HepG2 (cell line): Measurements from ENCODE around the gene HMCN2. TPM values are rescaled to one million over a fixed set of nuclear protein-coding genes. Genes with fewer than 3 reads are reported as not detected.
A peak's percentile ranks its signal among the peaks of the same experiment; 100 is the strongest.

Experiments
- CREM ChIP-seq, 2 experiments: sonication (generic) in 1 of 2; formaldehyde crosslinking in 1 of 2; IDR thresholded peaks; 2 replicates each; pipeline versions ENCODE4 v1.4.0 to v1.6.1; 2016 to 2020; ENCODE audit warnings: antibody characterized with exemption in 1 of 2, mild to moderate bottlenecking in 1 of 2, missing genetic modification reagents in 1 of 2
- HOXA3 ChIP-seq: sonication (generic); formaldehyde crosslinking; IDR thresholded peaks from 2 replicates; pipeline ENCODE4 v1.5.0; 2020; ENCODE audit warnings: missing genetic modification reagents
- LCORL ChIP-seq, 2 experiments: fragments of 450-650 bp in 1 of 2; sonication (generic) in 1 of 2; formaldehyde crosslinking in 1 of 2; IDR thresholded peaks; 2 replicates each; pipeline versions ENCODE4 v1.5.0 to v1.6.1; 2017 to 2020; ENCODE audit warnings: antibody characterized with exemption in 1 of 2, missing genetic modification reagents in 1 of 2
- NCOA5 ChIP-seq: sonication (generic); formaldehyde crosslinking; IDR thresholded peaks from 2 replicates; pipeline ENCODE4 v1.4.0; 2020; ENCODE audit warnings: missing genetic modification reagents
- NFIB ChIP-seq: sonication (generic); formaldehyde crosslinking; IDR thresholded peaks from 2 replicates; pipeline ENCODE4 v1.9.0; 2021; ENCODE audit warnings: missing genetic modification reagents, mild to moderate bottlenecking, borderline replicate concordance
- NRL ChIP-seq: sonication (generic); formaldehyde crosslinking; IDR thresholded peaks from 2 replicates; pipeline ENCODE4 v1.5.0; 2020; ENCODE audit warnings: missing genetic modification reagents, mild to moderate bottlenecking, moderate library complexity, borderline replicate concordance
- RBAK ChIP-seq: sonication (generic); formaldehyde crosslinking; IDR thresholded peaks from 2 replicates; pipeline ENCODE4 v1.5.1; 2020; ENCODE audit warnings: mild to moderate bottlenecking, missing genetic modification reagents
- SRF ChIP-seq: IDR thresholded peaks from 2 replicates; pipeline ENCODE4 v1.6.1; 2011; ENCODE audit warnings: mild to moderate bottlenecking, low read depth, low read length, moderate library complexity
- SSRP1 ChIP-seq: IDR thresholded peaks from 2 replicates; pipeline ENCODE4 v1.6.1; 2016; ENCODE audit warnings: control low read depth
- ZFY ChIP-seq: sonication (generic); formaldehyde crosslinking; IDR thresholded peaks from 2 replicates; pipeline ENCODE4 v1.4.0; 2020; ENCODE audit warnings: missing genetic modification reagents
- ZNF136 ChIP-seq: sonication (generic); formaldehyde crosslinking; IDR thresholded peaks from 2 replicates; pipeline ENCODE4 v1.8.1; 2022; ENCODE audit warnings: low read depth, mild to moderate bottlenecking, moderate library complexity, missing genetic modification reagents
- ZNF24 ChIP-seq: fragments of 450-650 bp; IDR thresholded peaks from 2 replicates; pipeline ENCODE4 v1.6.1; 2017; ENCODE audit warnings: antibody characterized with exemption, mild to moderate bottlenecking
- ZNF589 ChIP-seq: sonication (generic); formaldehyde crosslinking; conservative IDR thresholded peaks from 2 replicates; pipeline ENCODE4 v1.8.0; 2022; ENCODE audit warnings: mild to moderate bottlenecking, moderate library complexity, missing genetic modification reagents
- polyA plus RNA-seq, 8 experiments: library from polyadenylated mRNA; depleted of rRNA in 3 of 8; stranded (reverse) in 7 of 8; unstranded in 1 of 8; fragments of >200 nt; fragmentation: Illumina TruSeq in 4 of 8; extraction: Trizol in 4 of 8; gene quantifications; 2 replicates each; pipeline versions ENCODE4 v1.2.1 to v1.2.3, GENCODE V29; 2011 to 2016; ENCODE audit warnings: low read depth in 4 of 8, missing spikeins in 1 of 8, mixed read lengths in 1 of 8; ENCODE audit not compliant: insufficient read depth in 1 of 8
- total RNA-seq, 5 experiments: library from RNA; depleted of rRNA; stranded (reverse); fragments of >200 nt; fragmentation: Illumina TruSeq; extraction: Trizol; gene quantifications; 2 replicates each; pipeline ENCODE4 v1.2.3, GENCODE V29; 2016; ENCODE audit warnings: low read depth in 1 of 5
- TF ChIP-seq, protein P1 (sequence below): sonication (generic); formaldehyde crosslinking; IDR thresholded peaks from 2 replicates; pipeline ENCODE4 v1.9.0; 2021; ENCODE audit warnings: missing genetic modification reagents, borderline replicate concordance
- TF ChIP-seq, protein P2 (sequence below): sonication (generic); formaldehyde crosslinking; IDR thresholded peaks from 2 replicates; pipeline ENCODE4 v1.5.0; 2020; ENCODE audit warnings: missing genetic modification reagents
- TF ChIP-seq, protein P3 (sequence below): sonication (generic); formaldehyde crosslinking; IDR thresholded peaks from 2 replicates; pipeline ENCODE4 v1.8.1; 2022; ENCODE audit warnings: mild to moderate bottlenecking, missing genetic modification reagents
- TF ChIP-seq, protein P4 (sequence below): sonication (generic); formaldehyde crosslinking; IDR thresholded peaks from 2 replicates; pipeline ENCODE4 v1.5.0; 2020; ENCODE audit warnings: mild to moderate bottlenecking, missing genetic modification reagents, borderline replicate concordance

HMCN2 gene
- total and polyA plus RNA-seq, 2 of the 13 experiments (the other 11 are each of a cell fraction or from before 2014, with no cell fraction given) = 0.09 TPM; not detected in 1

DNA sequence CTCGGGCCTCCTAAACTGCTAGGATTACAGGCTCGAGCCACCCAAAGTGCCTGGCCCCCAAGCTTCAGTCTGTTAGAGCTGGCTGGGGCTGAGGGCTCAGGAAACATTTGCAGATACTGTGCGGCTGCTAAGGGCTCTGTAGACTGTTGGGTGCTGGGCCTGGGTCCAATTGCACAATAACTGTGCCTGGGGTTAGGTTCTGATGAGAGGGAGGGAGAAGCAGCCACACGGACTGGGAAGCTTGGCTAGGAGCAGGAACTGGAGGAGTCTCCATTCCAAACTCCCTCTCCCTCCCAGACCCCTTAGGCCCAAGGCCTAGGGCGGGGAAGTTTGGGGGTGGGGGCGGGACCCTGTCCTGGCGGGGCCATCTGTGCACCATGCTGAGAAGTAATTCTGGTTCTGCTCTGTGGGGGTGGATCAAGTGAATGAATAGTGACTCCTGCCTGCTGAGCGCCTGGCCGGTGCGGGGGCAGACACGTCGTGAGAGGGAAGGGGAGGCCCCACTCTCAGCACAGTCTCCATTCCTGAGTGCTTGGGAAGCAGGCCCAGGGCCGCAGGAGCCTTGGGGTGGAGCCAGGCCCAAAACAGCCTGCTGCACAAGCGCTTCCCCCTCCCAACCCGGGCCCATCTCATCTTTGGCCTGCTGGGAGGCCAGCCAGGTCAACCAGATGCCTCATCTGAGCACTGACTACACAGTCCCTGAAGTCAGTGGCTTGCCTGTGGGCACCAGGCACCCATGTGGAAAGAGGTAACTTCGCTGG lies 180.7 kb downstream of the HMCN2 start (continued):
- TF ChIP-seq ZNF589 (CRISPR knock-in tag) (no peak), NFIB (no peak), ZFY (CRISPR knock-in tag) (peak; percentile 41; the same call in 1 of the 2 replicates), RBAK (CRISPR knock-in tag) (no peak), CREM (IDR thresholded peaks at IDR 0.05) (no peak), CREM (CRISPR knock-in tag; IDR thresholded peaks at IDR 0.05) (no peak), SRF (no peak), NCOA5 (CRISPR knock-in tag) (no peak), LCORL (IDR thresholded peaks at IDR 0.05) (no peak), LCORL (CRISPR knock-in tag; IDR thresholded peaks at IDR 0.05) (no peak), ZNF24 (no peak), HOXA3 (CRISPR knock-in tag) (peak; percentile 7; the same call in 1 of the 2 replicates), ZNF136 (no peak), NRL (no peak), SSRP1 (CRISPR knock-in tag) (no peak)
- TF ChIP-seq, protein P1, sequence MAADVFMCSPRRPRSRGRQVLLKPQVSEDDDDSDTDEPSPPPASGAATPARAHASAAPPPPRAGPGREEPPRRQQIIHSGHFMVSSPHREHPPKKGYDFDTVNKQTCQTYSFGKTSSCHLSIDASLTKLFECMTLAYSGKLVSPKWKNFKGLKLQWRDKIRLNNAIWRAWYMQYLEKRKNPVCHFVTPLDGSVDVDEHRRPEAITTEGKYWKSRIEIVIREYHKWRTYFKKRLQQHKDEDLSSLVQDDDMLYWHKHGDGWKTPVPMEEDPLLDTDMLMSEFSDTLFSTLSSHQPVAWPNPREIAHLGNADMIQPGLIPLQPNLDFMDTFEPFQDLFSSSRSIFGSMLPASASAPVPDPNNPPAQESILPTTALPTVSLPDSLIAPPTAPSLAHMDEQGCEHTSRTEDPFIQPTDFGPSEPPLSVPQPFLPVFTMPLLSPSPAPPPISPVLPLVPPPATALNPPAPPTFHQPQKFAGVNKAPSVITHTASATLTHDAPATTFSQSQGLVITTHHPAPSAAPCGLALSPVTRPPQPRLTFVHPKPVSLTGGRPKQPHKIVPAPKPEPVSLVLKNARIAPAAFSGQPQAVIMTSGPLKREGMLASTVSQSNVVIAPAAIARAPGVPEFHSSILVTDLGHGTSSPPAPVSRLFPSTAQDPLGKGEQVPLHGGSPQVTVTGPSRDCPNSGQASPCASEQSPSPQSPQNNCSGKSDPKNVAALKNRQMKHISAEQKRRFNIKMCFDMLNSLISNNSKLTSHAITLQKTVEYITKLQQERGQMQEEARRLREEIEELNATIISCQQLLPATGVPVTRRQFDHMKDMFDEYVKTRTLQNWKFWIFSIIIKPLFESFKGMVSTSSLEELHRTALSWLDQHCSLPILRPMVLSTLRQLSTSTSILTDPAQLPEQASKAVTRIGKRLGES = no peak
- TF ChIP-seq, protein P2, sequence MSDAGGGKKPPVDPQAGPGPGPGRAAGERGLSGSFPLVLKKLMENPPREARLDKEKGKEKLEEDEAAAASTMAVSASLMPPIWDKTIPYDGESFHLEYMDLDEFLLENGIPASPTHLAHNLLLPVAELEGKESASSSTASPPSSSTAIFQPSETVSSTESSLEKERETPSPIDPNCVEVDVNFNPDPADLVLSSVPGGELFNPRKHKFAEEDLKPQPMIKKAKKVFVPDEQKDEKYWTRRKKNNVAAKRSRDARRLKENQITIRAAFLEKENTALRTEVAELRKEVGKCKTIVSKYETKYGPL (CRISPR knock-in tag) = no peak
- TF ChIP-seq, protein P3, sequence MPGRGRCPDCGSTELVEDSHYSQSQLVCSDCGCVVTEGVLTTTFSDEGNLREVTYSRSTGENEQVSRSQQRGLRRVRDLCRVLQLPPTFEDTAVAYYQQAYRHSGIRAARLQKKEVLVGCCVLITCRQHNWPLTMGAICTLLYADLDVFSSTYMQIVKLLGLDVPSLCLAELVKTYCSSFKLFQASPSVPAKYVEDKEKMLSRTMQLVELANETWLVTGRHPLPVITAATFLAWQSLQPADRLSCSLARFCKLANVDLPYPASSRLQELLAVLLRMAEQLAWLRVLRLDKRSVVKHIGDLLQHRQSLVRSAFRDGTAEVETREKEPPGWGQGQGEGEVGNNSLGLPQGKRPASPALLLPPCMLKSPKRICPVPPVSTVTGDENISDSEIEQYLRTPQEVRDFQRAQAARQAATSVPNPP (CRISPR knock-in tag) = no peak
- TF ChIP-seq, protein P4, sequence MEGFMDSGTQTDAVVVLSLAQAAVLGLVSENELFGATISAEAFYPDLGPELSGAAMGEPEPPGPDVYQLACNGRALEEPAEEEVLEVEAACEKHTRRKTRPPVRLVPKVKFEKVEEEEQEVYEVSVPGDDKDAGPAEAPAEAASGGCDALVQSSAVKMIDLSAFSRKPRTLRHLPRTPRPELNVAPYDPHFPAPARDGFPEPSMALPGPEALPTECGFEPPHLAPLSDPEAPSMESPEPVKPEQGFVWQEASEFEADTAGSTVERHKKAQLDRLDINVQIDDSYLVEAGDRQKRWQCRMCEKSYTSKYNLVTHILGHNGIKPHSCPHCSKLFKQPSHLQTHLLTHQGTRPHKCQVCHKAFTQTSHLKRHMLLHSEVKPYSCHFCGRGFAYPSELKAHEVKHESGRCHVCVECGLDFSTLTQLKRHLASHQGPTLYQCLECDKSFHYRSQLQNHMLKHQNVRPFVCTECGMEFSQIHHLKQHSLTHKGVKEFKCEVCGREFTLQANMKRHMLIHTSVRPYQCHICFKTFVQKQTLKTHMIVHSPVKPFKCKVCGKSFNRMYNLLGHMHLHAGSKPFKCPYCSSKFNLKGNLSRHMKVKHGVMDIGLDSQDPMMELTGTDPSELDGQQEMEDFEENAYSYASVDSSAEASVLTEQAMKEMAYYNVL (CRISPR knock-in tag) = no peak
